ENCODE results near the gene NCAPH2. TPM values are rescaled to one million over a fixed set of nuclear protein-coding genes. Genes with fewer than 3 reads are reported as not detected.

Gene NCAPH2
- total and polyA plus RNA-seq, 9 of the 15 experiments (the other 6 are each of a cell fraction or from before 2014, with no cell fraction given): 3.6 to 88.6 (median 32.4) TPM

- no peak for TF ChIP-seq ZNF24 (IDR thresholded peaks at IDR 0.05)
- TF ChIP-seq ZNF41 (CRISPR knock-in tag; conservative IDR thresholded peaks at IDR 0.05): no peak
- TF ChIP-seq NCOA4 (IDR thresholded peaks at IDR 0.05; ENCODE audit: partially characterized antibody): no peak
- no peak for TF ChIP-seq MTA1 (IDR thresholded peaks at IDR 0.05; ENCODE audit: borderline replicate concordance)
- no peak for TF ChIP-seq ARNT (IDR thresholded peaks at IDR 0.05)
- TF ChIP-seq MTA3 (IDR thresholded peaks at IDR 0.05; ENCODE audit: borderline replicate concordance): peak; percentile 42; the same call in 1 of the 2 replicates
- TF ChIP-seq CBFA2T2 (conservative IDR thresholded peaks at IDR 0.05): no peak
- no peak for TF ChIP-seq ATF4 (CRISPR knock-in tag; IDR thresholded peaks at IDR 0.05)
- no peak for TF ChIP-seq ADNP (tag; IDR thresholded peaks at IDR 0.05)
- TF ChIP-seq ETS1 (conservative IDR thresholded peaks at IDR 0.05; ENCODE audit: control insufficient read depth, low read depth, low read length): no peak
- peak; percentile 58 for TF ChIP-seq KDM5B (IDR thresholded peaks at IDR 0.05; ENCODE audit: insufficient replicate concordance, low read depth, low read length)
- TF ChIP-seq NRF1 (conservative IDR thresholded peaks at IDR 0.05 in 1 of 2, IDR thresholded peaks at IDR 0.05 in 1 of 2): peak; percentile 91 to 93
- TF ChIP-seq ZNF324 (CRISPR knock-in tag; IDR thresholded peaks at IDR 0.05): no peak
- TF ChIP-seq CEBPB (tag; IDR thresholded peaks at IDR 0.05): no peak
- TF ChIP-seq HBP1 (CRISPR knock-in tag; IDR thresholded peaks at IDR 0.05): no peak
- TF ChIP-seq ZNF3 (CRISPR knock-in tag; IDR thresholded peaks at IDR 0.05): no peak
- TF ChIP-seq YY1 (IDR thresholded peaks at IDR 0.05; ENCODE audit: borderline replicate concordance in 1 of 3, control insufficient read depth in 1 of 3, extremely low read depth in 1 of 3, insufficient read depth in 3 of 3, insufficient read length in 1 of 3, insufficient replicate concordance in 2 of 3, low read depth in 1 of 3, low read length in 2 of 3): peak; percentile 57 to 88 (median 82)
- no peak for TF ChIP-seq POLR2AphosphoS5 (IDR thresholded peaks at IDR 0.05; ENCODE audit: control insufficient read depth, insufficient read depth, low read depth, low read length)
- no peak for TF ChIP-seq ZNF584 (CRISPR knock-in tag; IDR thresholded peaks at IDR 0.05; ENCODE audit: low read depth)
- TF ChIP-seq POU5F1 (IDR thresholded peaks at IDR 0.05; ENCODE audit: borderline replicate concordance, low read depth, low read length, partially characterized antibody): no peak
- peak; percentile 12 to 53 for TF ChIP-seq E2F6 (IDR thresholded peaks at IDR 0.05; ENCODE audit: borderline replicate concordance in 1 of 2, extremely low read depth in 1 of 2, insufficient read depth in 1 of 2, insufficient read length in 1 of 2, low read depth in 1 of 2, low read length in 1 of 2, poor library complexity in 1 of 2, severe bottlenecking in 1 of 2)
- no peak for TF ChIP-seq JUNB (CRISPR knock-in tag; conservative IDR thresholded peaks at IDR 0.05)
Observed at GRCh38 chr22:50474710-50475651, 33.0 kb upstream of the NCAPH2 start, which contains the start of gene SBF1 (continued).
